ENCODE measurements around the gene TPX2. TPM values are rescaled to one million over a fixed set of nuclear protein-coding genes. Genes with fewer than 3 reads are reported as not detected.

TPX2 gene
- total RNA-seq, 1 experiment from 2014 or later: 248 TPM

DNA sequence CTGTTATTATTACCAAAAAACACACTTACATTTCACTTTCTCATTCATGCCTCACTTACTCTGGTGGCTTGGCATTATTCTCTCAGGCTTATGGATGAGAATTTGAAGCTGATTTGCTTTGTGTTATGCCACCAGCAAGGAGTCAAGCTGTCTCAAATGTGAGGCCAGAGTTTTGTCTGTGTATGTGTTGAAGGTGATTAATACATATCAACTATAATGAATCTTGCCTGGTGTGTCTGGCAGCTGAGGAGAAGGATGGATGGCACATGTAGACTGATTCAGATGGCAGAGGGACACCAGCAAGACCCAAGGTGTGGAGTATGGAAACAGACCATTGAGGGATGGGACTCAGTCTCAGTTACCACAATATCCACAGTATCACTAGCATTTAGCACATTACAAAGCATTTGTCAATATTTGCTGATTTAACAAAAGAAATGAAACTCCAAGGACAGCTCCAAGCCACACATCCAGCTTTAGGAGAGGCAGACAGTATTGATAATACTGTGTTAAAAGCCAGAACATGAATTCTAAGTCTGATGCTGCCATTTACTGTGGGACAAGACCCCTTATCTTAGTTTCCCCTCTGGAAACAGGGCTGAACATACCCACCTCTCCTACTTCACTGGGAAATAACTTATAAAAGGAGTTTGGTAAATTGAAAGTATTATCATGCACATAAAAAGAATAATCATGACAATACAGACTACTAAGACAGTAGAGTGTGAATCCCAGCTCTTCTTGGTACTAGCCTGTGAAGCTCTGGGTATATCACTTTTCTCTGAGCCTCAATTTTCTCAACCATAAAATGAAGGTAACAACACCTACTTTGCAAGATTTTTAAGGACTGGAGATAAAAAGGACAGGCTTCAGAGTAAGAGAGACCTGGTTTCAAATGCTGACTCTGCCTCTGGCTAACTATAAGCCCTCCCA lies 27.6 kb upstream of the TPX2 start:
- in situ Hi-C loops (cut with HindIII; ENCODE audit: low pct_unique_long_range_greater_than_20kb, low sequenced_read_pairs): no loop called here

GRCh38 chr20:31712112-31712553 lies 27.0 kb upstream of the TPX2 start:
- in situ Hi-C loops (cut with HindIII; ENCODE audit: low pct_unique_long_range_greater_than_20kb, low sequenced_read_pairs): no loop called here
- H3K27me3 ChIP-seq (ENCODE audit: control insufficient read depth, insufficient read depth, low read length): no peaks in the 10 kb centered on the region
- peaks cover 15% of the 10 kb centered on the region; the same call in 1 of the 2 replicates for H3K36me3 ChIP-seq (ENCODE audit: control insufficient read depth, insufficient read depth, low read length)
- H3K9me3 ChIP-seq (ENCODE audit: control insufficient read depth, insufficient read depth, low read depth, low read length): no peaks in the 10 kb centered on the region
- intact Hi-C loops (cut with micrococcal nuclease; ENCODE audit: unreplicated experiment): no loop called here
- TF ChIP-seq, protein P1, sequence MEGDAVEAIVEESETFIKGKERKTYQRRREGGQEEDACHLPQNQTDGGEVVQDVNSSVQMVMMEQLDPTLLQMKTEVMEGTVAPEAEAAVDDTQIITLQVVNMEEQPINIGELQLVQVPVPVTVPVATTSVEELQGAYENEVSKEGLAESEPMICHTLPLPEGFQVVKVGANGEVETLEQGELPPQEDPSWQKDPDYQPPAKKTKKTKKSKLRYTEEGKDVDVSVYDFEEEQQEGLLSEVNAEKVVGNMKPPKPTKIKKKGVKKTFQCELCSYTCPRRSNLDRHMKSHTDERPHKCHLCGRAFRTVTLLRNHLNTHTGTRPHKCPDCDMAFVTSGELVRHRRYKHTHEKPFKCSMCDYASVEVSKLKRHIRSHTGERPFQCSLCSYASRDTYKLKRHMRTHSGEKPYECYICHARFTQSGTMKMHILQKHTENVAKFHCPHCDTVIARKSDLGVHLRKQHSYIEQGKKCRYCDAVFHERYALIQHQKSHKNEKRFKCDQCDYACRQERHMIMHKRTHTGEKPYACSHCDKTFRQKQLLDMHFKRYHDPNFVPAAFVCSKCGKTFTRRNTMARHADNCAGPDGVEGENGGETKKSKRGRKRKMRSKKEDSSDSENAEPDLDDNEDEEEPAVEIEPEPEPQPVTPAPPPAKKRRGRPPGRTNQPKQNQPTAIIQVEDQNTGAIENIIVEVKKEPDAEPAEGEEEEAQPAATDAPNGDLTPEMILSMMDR (IDR thresholded peaks at IDR 0.05): no peak
- TF ChIP-seq, protein P2, sequence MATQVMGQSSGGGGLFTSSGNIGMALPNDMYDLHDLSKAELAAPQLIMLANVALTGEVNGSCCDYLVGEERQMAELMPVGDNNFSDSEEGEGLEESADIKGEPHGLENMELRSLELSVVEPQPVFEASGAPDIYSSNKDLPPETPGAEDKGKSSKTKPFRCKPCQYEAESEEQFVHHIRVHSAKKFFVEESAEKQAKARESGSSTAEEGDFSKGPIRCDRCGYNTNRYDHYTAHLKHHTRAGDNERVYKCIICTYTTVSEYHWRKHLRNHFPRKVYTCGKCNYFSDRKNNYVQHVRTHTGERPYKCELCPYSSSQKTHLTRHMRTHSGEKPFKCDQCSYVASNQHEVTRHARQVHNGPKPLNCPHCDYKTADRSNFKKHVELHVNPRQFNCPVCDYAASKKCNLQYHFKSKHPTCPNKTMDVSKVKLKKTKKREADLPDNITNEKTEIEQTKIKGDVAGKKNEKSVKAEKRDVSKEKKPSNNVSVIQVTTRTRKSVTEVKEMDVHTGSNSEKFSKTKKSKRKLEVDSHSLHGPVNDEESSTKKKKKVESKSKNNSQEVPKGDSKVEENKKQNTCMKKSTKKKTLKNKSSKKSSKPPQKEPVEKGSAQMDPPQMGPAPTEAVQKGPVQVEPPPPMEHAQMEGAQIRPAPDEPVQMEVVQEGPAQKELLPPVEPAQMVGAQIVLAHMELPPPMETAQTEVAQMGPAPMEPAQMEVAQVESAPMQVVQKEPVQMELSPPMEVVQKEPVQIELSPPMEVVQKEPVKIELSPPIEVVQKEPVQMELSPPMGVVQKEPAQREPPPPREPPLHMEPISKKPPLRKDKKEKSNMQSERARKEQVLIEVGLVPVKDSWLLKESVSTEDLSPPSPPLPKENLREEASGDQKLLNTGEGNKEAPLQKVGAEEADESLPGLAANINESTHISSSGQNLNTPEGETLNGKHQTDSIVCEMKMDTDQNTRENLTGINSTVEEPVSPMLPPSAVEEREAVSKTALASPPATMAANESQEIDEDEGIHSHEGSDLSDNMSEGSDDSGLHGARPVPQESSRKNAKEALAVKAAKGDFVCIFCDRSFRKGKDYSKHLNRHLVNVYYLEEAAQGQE (IDR thresholded peaks at IDR 0.05; ENCODE audit: insufficient read depth in 1 of 2, low read depth in 2 of 2, low read length in 1 of 2): no peak
- TF ChIP-seq POLR2AphosphoS5 (IDR thresholded peaks at IDR 0.05; ENCODE audit: low read depth, low read length) (no peak), TCF7L2 (IDR thresholded peaks at IDR 0.05; ENCODE audit: low read depth, low read length) (no peak), SIN3A (IDR thresholded peaks at IDR 0.05; ENCODE audit: borderline replicate concordance, insufficient read depth, low read depth, low read length) (no peak)
- no TSS peak for BruUV-seq (replicated peaks)
- DNase-seq (ENCODE audit: low read depth, low spot score) (no peak), ATAC-seq (no peak)
- H3K4me1 ChIP-seq (ENCODE audit: control insufficient read depth, insufficient read depth, low read length): peaks cover 64% of the 10 kb centered on the region
- peak overlapping the region; percentile 92 for H3K27ac ChIP-seq (ENCODE audit: low read length)
- H3K4me3 ChIP-seq (ENCODE audit: low read depth in 2 of 2, low read length in 2 of 2): no peak overlapping the region
- POLR2A ChIA-PET: no interaction called here
- CTCF ChIA-PET: interaction anchor here (0.6 to 1.5 kb wide), 2 partner anchors 8 to 139 kb away, joined by 3 to 8 read pairs; no protein-coding TSS in a partner anchor

More for the DNA sequence above, 27.6 kb upstream of the TPX2 start:
- Histone ChIP-seq H3K4me1 (ENCODE audit: control insufficient read depth, insufficient read depth, low read length) (peaks cover 61% of the 10 kb centered on the region), H3K36me3 (ENCODE audit: control insufficient read depth, insufficient read depth, low read length) (peaks cover 16% of the 10 kb centered on the region; the same call in 1 of the 2 replicates), H3K27ac (ENCODE audit: low read length) (peak overlapping the region; percentile 92), H3K27me3 (ENCODE audit: control insufficient read depth, insufficient read depth, low read length) (no peaks in the 10 kb centered on the region), H3K9me3 (ENCODE audit: control insufficient read depth, insufficient read depth, low read depth, low read length) (no peaks in the 10 kb centered on the region), H3K4me3 (ENCODE audit: low read depth in 2 of 2, low read length in 2 of 2) (no peak overlapping the region)
- BruUV-seq (replicated peaks): no TSS peak
- ATAC-seq (no peak), DNase-seq (ENCODE audit: low read depth, low spot score) (no peak)
- no peak for TF ChIP-seq SIN3A (IDR thresholded peaks at IDR 0.05; ENCODE audit: borderline replicate concordance, insufficient read depth, low read depth, low read length)
- TF ChIP-seq, protein P2 (IDR thresholded peaks at IDR 0.05; ENCODE audit: insufficient read depth in 1 of 2, low read depth in 2 of 2, low read length in 1 of 2): no peak
- no peak for TF ChIP-seq TCF7L2 (IDR thresholded peaks at IDR 0.05; ENCODE audit: low read depth, low read length)
- TF ChIP-seq, protein P1 (IDR thresholded peaks at IDR 0.05): no peak
- TF ChIP-seq POLR2AphosphoS5 (IDR thresholded peaks at IDR 0.05; ENCODE audit: low read depth, low read length): no peak; the same call in 1 of the 2 replicates
- intact Hi-C loops (cut with micrococcal nuclease; ENCODE audit: unreplicated experiment): no loop called here
- ChIA-PET POLR2A (interaction anchor here (0.6 kb wide), 2 partner anchors 15 to 1108 kb away, joined by 6 to 8 read pairs; partner anchors contain the start of gene MAPRE1), CTCF (interaction anchor here (0.6 to 1.5 kb wide), 4 partner anchors 9 to 138 kb away, joined by 3 to 8 read pairs (median 4); no protein-coding TSS in a partner anchor)

Data from Panc1 (cell line).